Progenitor cell of endocrine pancreas (in vitro differentiated cells): Measurements from ENCODE around the gene STK4. TPM values are rescaled to one million over a fixed set of nuclear protein-coding genes. Genes with fewer than 3 reads are reported as not detected.

Source experiments
- DNase-seq: peaks from one replicate; pipeline ENCODE4 v3.0.0; 2021; ENCODE audit warnings: low spot score; ENCODE audit not compliant: unreplicated experiment
- H3K27ac Mint-ChIP-seq: 2 replicates; pipeline ENCODE4 v1.8.0; 2021; ENCODE audit warnings: mild to moderate bottlenecking, moderate library complexity, mixed read lengths
- H3K27me3 Mint-ChIP-seq: 2 replicates; pipeline ENCODE4 v1.8.0; 2021; ENCODE audit warnings: mixed read lengths
- H3K36me3 Mint-ChIP-seq: 2 replicates; pipeline ENCODE4 v1.8.0; 2022; ENCODE audit warnings: mixed read lengths; ENCODE audit not compliant: insufficient read depth
- H3K4me1 Mint-ChIP-seq: 2 replicates; pipeline ENCODE4 v1.8.0; 2021; ENCODE audit warnings: low read depth, mixed read lengths
- H3K4me3 Mint-ChIP-seq: 2 replicates; pipeline ENCODE4 v1.8.0; 2021; ENCODE audit warnings: low read depth, mild to moderate bottlenecking, moderate library complexity, mixed read lengths
- H3K9me3 Mint-ChIP-seq: 2 replicates; pipeline ENCODE4 v1.8.0; 2021; ENCODE audit warnings: low read depth, mixed read lengths
- total RNA-seq: library from RNA; stranded (reverse); gene quantifications from 2 replicates; pipeline ENCODE4 v1.2.1, GENCODE V29; 2021
- TF ChIP-seq, protein P1 (sequence below): fragments of 200-600 bp; sonication (generic); IDR thresholded peaks from one replicate; pipeline ENCODE4 v1.5.0; 2021; ENCODE audit warnings: antibody characterized with exemption, mild to moderate bottlenecking; ENCODE audit not compliant: unreplicated experiment

Gene STK4
- total RNA-seq, 1 donor from 2014 or later = 36.3 TPM

DNA sequence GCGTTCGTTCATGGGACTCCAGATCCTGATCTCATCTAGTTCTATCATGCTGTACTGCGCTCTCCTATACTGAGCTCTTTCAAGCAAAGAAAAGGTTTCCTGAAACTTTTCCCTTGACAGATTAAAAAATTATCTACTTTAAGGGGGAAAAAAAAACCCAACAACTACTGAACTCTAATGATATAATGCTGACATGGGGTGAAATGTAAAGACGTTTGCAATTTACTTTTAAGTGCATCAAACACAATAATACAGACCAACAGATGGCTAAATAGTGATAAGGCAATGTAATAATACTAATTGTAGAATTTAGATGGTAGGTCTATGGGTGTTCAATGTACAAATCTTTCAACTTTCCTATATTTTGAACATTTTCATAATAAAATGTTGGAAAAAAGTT is 22.5 kb upstream of the STK4 start:
- no peak overlapping the region for H3K27ac Mint-ChIP-seq
- no peaks in the 10 kb centered on the region for H3K4me1 Mint-ChIP-seq
- TF ChIP-seq, protein P1, sequence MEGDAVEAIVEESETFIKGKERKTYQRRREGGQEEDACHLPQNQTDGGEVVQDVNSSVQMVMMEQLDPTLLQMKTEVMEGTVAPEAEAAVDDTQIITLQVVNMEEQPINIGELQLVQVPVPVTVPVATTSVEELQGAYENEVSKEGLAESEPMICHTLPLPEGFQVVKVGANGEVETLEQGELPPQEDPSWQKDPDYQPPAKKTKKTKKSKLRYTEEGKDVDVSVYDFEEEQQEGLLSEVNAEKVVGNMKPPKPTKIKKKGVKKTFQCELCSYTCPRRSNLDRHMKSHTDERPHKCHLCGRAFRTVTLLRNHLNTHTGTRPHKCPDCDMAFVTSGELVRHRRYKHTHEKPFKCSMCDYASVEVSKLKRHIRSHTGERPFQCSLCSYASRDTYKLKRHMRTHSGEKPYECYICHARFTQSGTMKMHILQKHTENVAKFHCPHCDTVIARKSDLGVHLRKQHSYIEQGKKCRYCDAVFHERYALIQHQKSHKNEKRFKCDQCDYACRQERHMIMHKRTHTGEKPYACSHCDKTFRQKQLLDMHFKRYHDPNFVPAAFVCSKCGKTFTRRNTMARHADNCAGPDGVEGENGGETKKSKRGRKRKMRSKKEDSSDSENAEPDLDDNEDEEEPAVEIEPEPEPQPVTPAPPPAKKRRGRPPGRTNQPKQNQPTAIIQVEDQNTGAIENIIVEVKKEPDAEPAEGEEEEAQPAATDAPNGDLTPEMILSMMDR = no peak
- DNase-seq = no peak
- no peaks in the 10 kb centered on the region for H3K27me3 Mint-ChIP-seq
- no peak overlapping the region for H3K4me3 Mint-ChIP-seq
- H3K9me3 Mint-ChIP-seq = no peaks in the 10 kb centered on the region
- H3K36me3 Mint-ChIP-seq = peaks cover 19% of the 10 kb centered on the region

DNA sequence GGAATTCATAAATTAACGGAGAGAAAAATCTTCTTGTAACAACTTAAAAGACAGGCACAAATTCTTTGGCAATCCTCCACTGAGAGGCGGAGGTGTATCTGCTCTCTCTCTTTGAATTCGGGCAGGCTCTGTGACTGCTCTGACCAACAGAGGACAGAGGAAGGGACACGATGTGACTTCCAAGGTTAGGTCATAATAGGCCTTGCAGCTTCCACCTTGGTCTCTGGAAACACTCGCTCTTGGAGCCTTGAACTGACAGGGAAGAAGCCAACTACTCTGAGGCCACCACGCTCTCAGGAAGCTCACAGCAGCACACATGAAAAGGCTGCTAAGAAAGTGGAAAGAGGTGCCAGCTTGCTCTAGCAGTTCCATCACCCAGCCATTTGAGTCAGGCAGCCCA is 21.1 kb upstream of the STK4 start:
- TF ChIP-seq, protein P1 = no peak
- Mint-ChIP-seq H3K4me3 (no peak overlapping the region), H3K9me3 (no peaks in the 10 kb centered on the region), H3K27ac (peak overlapping the region; percentile 81), H3K4me1 (no peaks in the 10 kb centered on the region), H3K36me3 (peaks cover 22% of the 10 kb centered on the region), H3K27me3 (no peaks in the 10 kb centered on the region)
- DNase-seq = no peak

DNA sequence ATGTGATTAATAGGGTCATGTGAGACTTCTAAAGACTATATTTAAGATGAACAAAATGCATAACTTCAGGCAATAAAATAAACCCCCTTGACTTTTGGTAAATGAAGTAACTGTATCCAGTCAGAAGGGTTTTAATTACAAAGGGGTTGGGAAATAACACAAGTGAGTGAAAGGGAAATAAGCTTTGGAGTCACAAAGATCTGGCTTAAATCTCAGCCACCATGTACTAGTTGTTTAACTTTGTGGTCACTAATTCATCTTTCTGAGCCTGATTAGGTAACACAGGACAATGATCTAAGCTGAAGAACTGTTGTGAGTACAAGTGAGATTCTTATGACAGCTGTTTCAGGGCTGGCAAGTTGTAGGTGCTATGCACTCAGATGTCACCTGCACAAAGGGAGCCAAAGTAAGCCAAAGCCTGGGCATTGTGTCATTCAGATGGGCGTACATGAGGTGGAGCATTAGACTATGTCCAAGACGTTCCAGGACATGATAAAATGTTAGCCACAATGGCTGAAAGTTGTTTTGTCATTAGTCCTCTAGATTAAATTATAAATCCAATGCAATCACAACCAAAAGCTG is 19.9 kb upstream of the STK4 start:
- H3K27me3 Mint-ChIP-seq = no peaks in the 10 kb centered on the region
- no peak for DNase-seq
- no peaks in the 10 kb centered on the region for H3K4me1 Mint-ChIP-seq
- no peaks in the 10 kb centered on the region for H3K9me3 Mint-ChIP-seq
- TF ChIP-seq, protein P1 = no peak
- no peak overlapping the region for H3K27ac Mint-ChIP-seq
- peaks cover 25% of the 10 kb centered on the region for H3K36me3 Mint-ChIP-seq
- no peak overlapping the region for H3K4me3 Mint-ChIP-seq

DNA sequence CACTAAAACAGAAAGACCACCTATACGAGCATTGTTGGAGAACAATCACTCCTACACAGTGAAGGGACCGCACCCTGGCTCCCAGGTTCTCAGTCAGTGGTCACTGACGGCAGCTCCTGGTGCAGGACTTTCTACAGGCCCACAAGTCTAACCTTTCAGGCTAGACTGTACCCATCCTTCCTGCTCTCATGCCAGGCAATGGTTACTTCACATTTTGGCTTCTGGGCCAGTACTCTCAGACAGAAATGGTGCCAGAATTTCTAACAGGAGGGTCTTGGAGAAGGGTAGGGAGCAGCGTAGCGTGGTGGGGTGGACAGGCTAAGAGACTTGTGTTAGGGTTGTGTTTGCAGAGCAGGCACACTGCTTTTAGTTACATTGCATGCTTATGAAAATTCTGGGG is 18.2 kb upstream of the STK4 start:
- no peak for DNase-seq
- Mint-ChIP-seq H3K36me3 (peaks cover 32% of the 10 kb centered on the region), H3K27ac (peak overlapping the region; percentile 56), H3K4me3 (no peak overlapping the region), H3K4me1 (no peaks in the 10 kb centered on the region), H3K27me3 (no peaks in the 10 kb centered on the region), H3K9me3 (no peaks in the 10 kb centered on the region)
- TF ChIP-seq, protein P1 = no peak

DNA sequence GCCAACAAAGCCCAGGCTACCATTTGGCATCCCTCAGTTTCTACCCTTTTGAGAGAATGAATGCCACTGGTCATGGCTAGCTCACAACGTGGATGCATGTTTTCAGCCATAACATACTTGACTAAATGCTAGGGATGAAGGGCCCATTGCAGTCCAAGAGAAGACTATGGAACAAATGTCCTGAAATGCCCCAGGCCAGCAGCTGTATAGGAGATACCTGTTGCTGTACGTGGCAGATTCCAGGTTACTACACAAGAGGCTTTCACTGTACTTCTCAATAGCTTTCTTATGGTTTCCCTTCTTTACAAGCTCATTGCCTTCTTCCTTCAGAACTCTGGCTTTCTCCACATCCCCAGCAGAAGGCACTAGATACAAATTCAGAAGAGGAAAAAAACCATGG is 17.8 kb upstream of the STK4 start:
- DNase-seq = no peak
- TF ChIP-seq, protein P1 = no peak
- Mint-ChIP-seq H3K36me3 (peaks cover 36% of the 10 kb centered on the region), H3K4me3 (no peak overlapping the region), H3K27ac (peak overlapping the region; percentile 56), H3K4me1 (peaks cover 1% of the 10 kb centered on the region), H3K9me3 (no peaks in the 10 kb centered on the region), H3K27me3 (no peaks in the 10 kb centered on the region)
